Stimulated activated CD8-positive, alpha-beta memory T cell treated with anti-CD3 and anti-CD28 coated beads, Interleukin-12 subunit alpha, Interleukin-12 subunit beta, amount 100 ng/mL, for 24 hours (primary cell): ENCODE data around the gene PPFIA1.

Source experiments
- DNase-seq: peaks from one replicate; pipeline ENCODE4 v3.0.0-alpha.2; 2020; ENCODE audit errors: extremely low read depth

The PPFIA1 gene

GRCh38 chr11:70270104-70270876, at the start of gene PPFIA1:
TSS of gene PPFIA1 (plus strand) at chr11:70270690. CDS start at chr11:70272173, 1,483 bp downstream.
- peak; percentile 94 for DNase-seq

- DNase-seq: no peak
Observed at GRCh38 chr11:70220920-70221319, 49.6 kb upstream of the PPFIA1 start.

- DNase-seq: no peak
Observed at GRCh38 chr11:70225681-70226177, 44.8 kb upstream of the PPFIA1 start.

GRCh38 chr11:70226183-70226582, 44.3 kb upstream of the PPFIA1 start:
- DNase-seq: no peak

DNA sequence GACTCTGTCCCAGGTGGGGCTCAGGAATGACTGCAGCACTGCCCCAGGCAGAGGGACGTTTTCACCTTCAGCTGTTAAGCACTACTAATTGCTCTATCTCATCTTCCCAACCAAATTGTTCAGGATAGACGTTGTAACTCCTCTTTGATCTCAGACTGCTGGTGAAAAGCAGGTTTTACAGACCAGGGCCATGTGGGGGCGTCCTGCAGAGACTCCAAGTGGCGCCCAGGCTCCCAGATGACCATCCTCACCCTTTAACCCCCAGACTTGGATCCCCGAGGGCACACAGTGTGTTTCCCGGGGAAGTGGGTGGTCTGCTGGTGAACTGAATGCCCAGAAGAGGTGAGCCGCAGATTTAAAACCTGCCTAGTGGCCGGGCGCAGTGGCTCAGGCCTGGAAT, 43.5 kb upstream of the PPFIA1 start:
- DNase-seq: no peak

- no peak for DNase-seq
Observed at GRCh38 chr11:70229737-70230136, 40.8 kb upstream of the PPFIA1 start.

DNA sequence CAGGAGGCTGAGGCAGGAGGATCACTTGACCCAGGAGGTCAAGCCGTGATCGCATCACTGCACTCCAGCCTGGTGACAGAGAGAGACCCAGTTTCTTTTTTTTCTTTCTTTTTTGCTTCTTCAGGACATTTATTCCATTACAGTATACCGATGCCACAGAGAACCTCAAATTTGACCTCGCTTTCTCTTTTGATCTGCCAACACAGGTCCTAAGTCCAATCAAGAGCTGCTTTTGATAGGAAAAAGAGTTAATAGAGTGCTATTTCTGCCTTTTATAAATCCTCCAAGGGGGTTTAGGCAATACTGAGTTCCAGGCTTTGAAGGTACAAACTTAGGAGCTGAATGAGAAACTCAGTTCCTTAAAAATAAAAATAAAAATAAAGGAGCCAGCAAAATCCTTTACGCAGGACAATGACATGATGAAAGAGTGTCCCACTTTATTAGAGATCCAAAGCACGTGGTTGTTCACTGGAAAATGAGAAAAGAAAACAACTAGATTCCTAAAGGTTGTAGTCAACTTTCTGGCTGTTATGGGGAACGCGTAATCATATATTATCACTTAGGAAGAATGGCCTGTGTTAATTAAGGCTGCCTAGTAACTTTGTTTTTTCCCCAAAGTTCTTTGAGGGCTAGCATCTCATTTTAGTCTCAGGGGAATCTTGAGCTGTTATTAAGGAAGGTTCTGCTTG, 40.2 kb upstream of the PPFIA1 start:
- no peak for DNase-seq

- DNase-seq: no peak
Observed at GRCh38 chr11:70230840-70231710, 39.4 kb upstream of the PPFIA1 start.

DNA sequence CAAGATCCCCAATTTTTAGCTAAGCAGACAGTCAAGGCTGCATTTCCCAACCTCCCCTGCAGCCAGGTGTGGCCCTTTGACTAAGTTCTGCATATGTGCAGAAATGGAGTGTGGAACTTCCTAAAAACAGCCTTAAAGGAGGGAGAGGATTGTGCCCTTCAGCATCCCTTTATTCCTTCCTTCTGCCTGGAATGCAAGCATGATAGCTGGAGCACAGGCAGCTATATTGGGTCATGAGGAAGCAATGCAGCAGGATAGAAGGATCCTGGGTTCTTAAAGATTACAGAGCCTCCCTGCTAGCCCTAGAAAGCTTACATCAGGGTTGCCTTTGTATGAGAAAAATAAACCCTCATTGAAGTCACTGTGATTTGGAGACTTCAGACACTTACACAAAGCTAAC, 37.5 kb upstream of the PPFIA1 start:
- no peak for DNase-seq

GRCh38 chr11:70233511-70233934, 37.0 kb upstream of the PPFIA1 start:
- no peak for DNase-seq

- DNase-seq: no peak
Observed at GRCh38 chr11:70233962-70234361, 36.5 kb upstream of the PPFIA1 start.

GRCh38 chr11:70240337-70240736, 30.2 kb upstream of the PPFIA1 start:
- no peak for DNase-seq

GRCh38 chr11:70241709-70242108, 28.8 kb upstream of the PPFIA1 start:
- DNase-seq: no peak

- DNase-seq: no peak
Observed at GRCh38 chr11:70242885-70243284, 27.6 kb upstream of the PPFIA1 start.

GRCh38 chr11:70243912-70244652, 26.4 kb upstream of the PPFIA1 start:
- DNase-seq: no peak

DNA sequence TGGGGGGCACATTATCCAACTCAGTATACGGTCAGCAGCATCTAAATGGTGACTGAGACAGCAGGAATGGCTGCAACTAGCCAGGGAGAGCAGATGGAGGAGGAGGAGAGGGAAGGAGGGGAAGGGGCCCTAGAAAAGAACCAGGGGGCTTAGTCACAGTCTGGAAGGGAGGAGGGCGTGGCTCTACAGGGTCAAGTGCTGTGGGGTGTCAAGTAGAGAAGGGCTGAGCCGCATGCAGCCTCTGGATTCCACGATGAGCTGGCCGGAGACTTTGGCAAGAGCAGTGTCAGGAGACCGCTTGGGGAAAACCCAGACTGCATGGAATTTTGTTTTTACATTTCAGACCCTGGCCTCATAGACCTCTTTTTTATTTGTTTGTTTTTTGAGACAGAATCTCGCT, 25.8 kb upstream of the PPFIA1 start:
- DNase-seq: no peak

DNA sequence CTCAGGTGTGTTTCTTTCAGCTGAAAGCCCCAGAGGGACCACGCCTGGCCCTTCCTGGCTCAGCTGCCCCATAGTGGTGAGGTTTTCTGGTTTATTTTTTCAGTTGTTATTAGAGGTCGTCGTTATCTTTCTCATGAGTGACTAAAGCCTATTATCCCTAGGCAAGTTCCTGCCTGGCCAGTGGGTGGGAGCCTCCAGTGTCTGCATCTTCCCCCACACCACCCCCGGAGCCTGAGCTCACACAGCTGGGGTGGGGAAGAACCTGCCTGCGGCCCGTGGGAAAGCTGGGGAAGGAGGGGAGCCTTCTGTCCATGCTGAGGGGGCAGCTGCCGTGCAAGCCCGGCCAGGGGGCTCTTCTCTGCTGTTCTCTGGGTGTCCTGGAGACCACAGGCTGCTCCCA, 24.3 kb upstream of the PPFIA1 start:
- DNase-seq: no peak

DNA sequence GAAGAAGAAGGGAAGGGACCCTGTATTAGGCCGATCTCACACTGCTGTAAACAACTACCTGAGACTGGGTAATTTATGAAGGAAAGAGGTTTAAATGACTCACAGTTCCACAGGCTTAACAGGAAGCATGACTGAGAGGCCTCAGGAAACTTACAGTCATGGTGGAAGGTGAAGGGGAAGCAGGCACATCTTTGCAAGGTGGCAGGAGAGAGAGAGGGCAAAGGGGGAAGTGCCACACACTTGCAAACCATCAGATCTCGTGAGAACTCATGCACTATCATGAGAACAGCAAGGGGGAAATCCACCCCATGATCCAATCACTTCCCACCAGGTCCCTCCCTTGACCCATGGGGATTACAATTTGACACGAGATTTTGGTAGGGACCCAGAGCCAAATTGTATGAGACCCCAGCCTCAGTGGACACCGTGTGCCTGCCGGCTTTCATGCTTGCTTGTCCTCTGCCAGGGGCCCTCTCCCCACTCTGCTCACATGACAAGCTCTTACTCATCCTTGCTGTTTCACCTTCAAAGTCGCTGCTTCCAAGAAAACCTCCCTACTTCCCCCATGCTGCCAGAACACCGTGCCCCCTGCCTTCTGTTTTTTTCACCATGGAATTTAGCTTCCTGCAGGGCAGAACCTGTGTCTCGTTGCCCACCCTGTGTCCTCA, 23.3 kb upstream of the PPFIA1 start:
- no peak for DNase-seq

DNA sequence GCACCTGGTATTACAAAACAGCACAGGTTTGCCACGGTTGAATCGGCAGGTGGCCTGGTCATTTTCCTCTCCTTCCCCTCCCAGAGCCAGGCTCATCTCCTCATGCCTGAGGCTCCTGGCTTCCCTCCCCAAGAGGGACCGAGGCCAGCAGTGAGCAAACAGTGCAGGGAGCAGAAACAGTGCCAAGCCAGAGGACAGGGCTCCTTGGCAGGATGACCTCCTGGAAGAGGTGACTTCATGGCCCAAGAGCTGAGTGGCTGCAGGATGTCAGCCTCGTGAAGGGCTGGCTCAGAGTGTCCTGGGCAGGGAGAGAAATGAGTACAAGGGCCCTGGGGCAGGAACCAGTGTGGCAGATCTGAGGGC, 22.8 kb upstream of the PPFIA1 start:
- DNase-seq: no peak

GRCh38 chr11:70250876-70251658, 19.4 kb upstream of the PPFIA1 start:
- no peak for DNase-seq
